WTC11 (cell line): ENCODE results near the gene ITPR2. TPM values are rescaled to one million over a fixed set of nuclear protein-coding genes. Genes with fewer than 3 reads are reported as not detected.

Experiments
- ATAC-seq: fragments of 200-7000 bp; cut with Tn5 transposase; 2 replicates; pipeline ENCODE4 v1.10.0; 2021; ENCODE audit warnings: mild to moderate bottlenecking, moderate library complexity
- CTCF ChIA-PET: fragments of 300-600 bp; sonication (Branson Sonifier 250); formaldehyde crosslinking; loops from one replicate; lab custom pipeline; 2021; ENCODE audit warnings: antibody characterized with exemption; lab: Charles Lee
- POLR2A ChIA-PET: fragments of 350-600 bp; sonication (Branson Sonifier 250); formaldehyde crosslinking; loops from one replicate; lab custom pipeline; 2021; ENCODE audit warnings: antibody characterized with exemption; lab: Charles Lee
- DNase-seq: peaks from one replicate; pipeline ENCODE4 v3.0.0; 2021; ENCODE audit warnings: low spot score
- H3K27ac Mint-ChIP-seq: 2 replicates; pipeline ENCODE4 v1.8.0; 2021; ENCODE audit warnings: mixed read lengths
- H3K27me3 Mint-ChIP-seq: 2 replicates; pipeline ENCODE4 v1.8.0; 2021; ENCODE audit warnings: low read depth, mild to moderate bottlenecking, moderate library complexity, mixed read lengths
- H3K36me3 Mint-ChIP-seq: 2 replicates; pipeline ENCODE4 v1.8.0; 2021; ENCODE audit warnings: mixed read lengths
- H3K4me1 Mint-ChIP-seq: 2 replicates; pipeline ENCODE4 v1.8.0; 2022; ENCODE audit warnings: mixed read lengths
- H3K4me3 Mint-ChIP-seq: 2 replicates; pipeline ENCODE4 v1.8.0; 2021; ENCODE audit warnings: mild to moderate bottlenecking, moderate library complexity, mixed read lengths
- H3K9me3 Mint-ChIP-seq: 2 replicates; pipeline ENCODE4 v1.8.0; 2021; ENCODE audit warnings: mixed read lengths
- CBFB ChIP-seq: sonication (generic); formaldehyde crosslinking; IDR thresholded peaks from 2 replicates; pipeline ENCODE4 v1.8.1; 2022; ENCODE audit warnings: mild to moderate bottlenecking, low read depth, missing genetic modification reagents
- CREM ChIP-seq: sonication (generic); formaldehyde crosslinking; IDR thresholded peaks from 2 replicates; pipeline ENCODE4 v1.8.1; 2022; ENCODE audit warnings: mild to moderate bottlenecking, missing genetic modification reagents, moderate library complexity
- ELF4 ChIP-seq: sonication (generic); formaldehyde crosslinking; IDR thresholded peaks from 2 replicates; pipeline ENCODE4 v1.8.1; 2022; ENCODE audit warnings: low read depth, mild to moderate bottlenecking, moderate library complexity, missing genetic modification reagents
- EMX1 ChIP-seq: fragments of 250-450 bp; sonication (Bioruptor Pico); IDR thresholded peaks from 2 replicates; pipeline ENCODE4 v1.8.0; 2021; ENCODE audit warnings: mild to moderate bottlenecking
- GABPB1 ChIP-seq: sonication (generic); formaldehyde crosslinking; IDR thresholded peaks from 2 replicates; pipeline ENCODE4 v1.8.1; 2023; ENCODE audit warnings: mild to moderate bottlenecking, missing genetic modification reagents
- JUN ChIP-seq: sonication (generic); formaldehyde crosslinking; IDR thresholded peaks from 2 replicates; pipeline ENCODE4 v1.8.0; 2023; ENCODE audit warnings: mild to moderate bottlenecking, missing genetic modification reagents
- KAT7 ChIP-seq: sonication (generic); formaldehyde crosslinking; IDR thresholded peaks from 2 replicates; pipeline ENCODE4 v1.8.1; 2023; ENCODE audit warnings: missing genetic modification reagents, mild to moderate bottlenecking, borderline replicate concordance
- NR1H2 ChIP-seq: sonication (generic); formaldehyde crosslinking; IDR thresholded peaks from 2 replicates; pipeline ENCODE4 v1.9.0; 2021; ENCODE audit warnings: mild to moderate bottlenecking, moderate library complexity, missing genetic modification reagents
- NR2C2 ChIP-seq: sonication (generic); formaldehyde crosslinking; IDR thresholded peaks from 2 replicates; pipeline ENCODE4 v1.8.0; 2022; ENCODE audit warnings: mild to moderate bottlenecking, missing genetic modification reagents
- PRDM15 ChIP-seq: sonication (generic); formaldehyde crosslinking; IDR thresholded peaks from 2 replicates; pipeline ENCODE4 v1.8.0; 2022; ENCODE audit warnings: missing genetic modification reagents
- SMAD4 ChIP-seq: sonication (generic); formaldehyde crosslinking; IDR thresholded peaks from 2 replicates; pipeline ENCODE4 v1.8.0; 2022; ENCODE audit warnings: mild to moderate bottlenecking, missing genetic modification reagents
- TCF7 ChIP-seq: sonication (generic); formaldehyde crosslinking; IDR thresholded peaks from 2 replicates; pipeline ENCODE4 v1.8.0; 2022; ENCODE audit warnings: mild to moderate bottlenecking, low read depth, missing genetic modification reagents, moderate library complexity
- TEAD4 ChIP-seq: sonication (generic); formaldehyde crosslinking; IDR thresholded peaks from 2 replicates; pipeline ENCODE4 v1.8.0; 2022; ENCODE audit warnings: mild to moderate bottlenecking, missing genetic modification reagents
- TP53 ChIP-seq: sonication (generic); formaldehyde crosslinking; IDR thresholded peaks from 2 replicates; pipeline ENCODE4 v1.8.1; 2023; ENCODE audit warnings: mild to moderate bottlenecking, missing genetic modification reagents
- ZNF219 ChIP-seq: sonication (generic); formaldehyde crosslinking; IDR thresholded peaks from 2 replicates; pipeline ENCODE4 v1.8.0; 2023; ENCODE audit warnings: missing genetic modification reagents, mild to moderate bottlenecking, borderline replicate concordance
- ZNF671 ChIP-seq: fragments of 250-450 bp; sonication (Bioruptor Pico); IDR thresholded peaks from 2 replicates; pipeline ENCODE4 v1.8.0; 2021; ENCODE audit warnings: mild to moderate bottlenecking
- total RNA-seq: library from RNA; stranded (reverse); gene quantifications from 3 replicates; pipeline ENCODE4 v1.2.3, GENCODE V29; 2021
- TF ChIP-seq, protein P1 (sequence below): sonication (generic); formaldehyde crosslinking; IDR thresholded peaks from 2 replicates; pipeline ENCODE4 v1.8.1; 2023; ENCODE audit warnings: mild to moderate bottlenecking, missing genetic modification reagents, moderate library complexity
- TF ChIP-seq, protein P2 (sequence below): sonication (generic); formaldehyde crosslinking; IDR thresholded peaks from 2 replicates; pipeline ENCODE4 v1.8.0; 2023; ENCODE audit warnings: missing genetic modification reagents
- TF ChIP-seq, protein P3 (sequence below): sonication (generic); formaldehyde crosslinking; IDR thresholded peaks from 2 replicates; pipeline ENCODE4 v1.8.1; 2022; ENCODE audit warnings: mild to moderate bottlenecking, moderate library complexity, missing genetic modification reagents

ITPR2 gene
- total RNA-seq, 1 experiment from 2014 or later: 50.7 TPM

DNA sequence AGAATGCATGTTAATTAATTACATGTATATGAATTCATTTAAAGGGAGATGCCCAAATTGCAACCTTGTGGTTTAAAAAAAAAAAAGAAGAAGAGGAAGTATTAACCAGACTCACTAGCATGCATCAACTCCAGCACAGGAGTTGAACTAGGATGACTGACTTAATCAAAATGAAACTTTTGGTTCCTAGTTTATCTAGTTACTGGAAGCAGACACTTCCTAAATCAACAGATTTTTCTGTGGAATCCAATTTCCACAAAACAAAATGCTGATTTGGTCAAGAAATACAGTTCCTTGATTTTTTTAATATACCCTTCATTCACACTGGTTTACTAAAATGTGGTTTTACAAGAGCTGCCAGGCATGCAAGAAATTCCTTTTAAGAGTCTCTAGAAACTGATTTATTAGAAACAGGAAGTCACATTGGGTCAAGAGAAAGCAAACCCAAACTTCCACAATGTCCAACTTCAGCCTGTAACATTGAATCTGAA is 41.6 kb downstream of the ITPR2 start (continued):
- TF ChIP-seq NR2C2: no peak
- TF ChIP-seq, all 79 proteins: peak for 0

DNA sequence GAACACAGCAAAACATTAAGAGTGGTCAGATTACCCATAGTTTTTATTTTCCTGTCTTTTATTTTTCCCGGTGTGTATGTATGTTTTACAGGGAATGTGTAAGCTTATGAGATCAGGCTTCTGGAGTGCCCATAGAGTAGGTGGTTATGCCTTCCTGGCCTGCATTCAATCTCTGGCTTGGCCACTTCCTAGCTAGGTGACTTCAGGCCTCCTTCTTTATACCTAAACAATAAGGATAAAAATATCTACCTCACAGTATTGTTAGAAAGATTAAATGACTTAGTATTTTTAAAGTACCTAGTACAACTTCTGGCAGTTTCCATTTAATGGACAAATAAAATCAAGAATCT is 42.4 kb downstream of the ITPR2 start:
- Mint-ChIP-seq H3K27me3 (no peaks in the 10 kb centered on the region), H3K36me3 (peaks cover 25% of the 10 kb centered on the region), H3K4me1 (peaks cover 6% of the 10 kb centered on the region; the same call in 1 of the 2 replicates), H3K4me3 (no peak overlapping the region), H3K9me3 (peaks cover 5% of the 10 kb centered on the region; the same call in 1 of the 2 replicates), H3K27ac (no peak overlapping the region)
- POLR2A ChIA-PET: no interaction called here
- DNase-seq (no peak), ATAC-seq (no peak)
- no peak for TF ChIP-seq KAT7
- TF ChIP-seq CBFB (CRISPR knock-in tag): no peak
- no peak for TF ChIP-seq ZNF219 (CRISPR knock-in tag)
- TF ChIP-seq ELF4 (CRISPR knock-in tag): no peak
- no peak for TF ChIP-seq CREM (CRISPR knock-in tag)
- TF ChIP-seq JUN (CRISPR knock-in tag): no peak
- CTCF ChIA-PET: no interaction called here

DNA sequence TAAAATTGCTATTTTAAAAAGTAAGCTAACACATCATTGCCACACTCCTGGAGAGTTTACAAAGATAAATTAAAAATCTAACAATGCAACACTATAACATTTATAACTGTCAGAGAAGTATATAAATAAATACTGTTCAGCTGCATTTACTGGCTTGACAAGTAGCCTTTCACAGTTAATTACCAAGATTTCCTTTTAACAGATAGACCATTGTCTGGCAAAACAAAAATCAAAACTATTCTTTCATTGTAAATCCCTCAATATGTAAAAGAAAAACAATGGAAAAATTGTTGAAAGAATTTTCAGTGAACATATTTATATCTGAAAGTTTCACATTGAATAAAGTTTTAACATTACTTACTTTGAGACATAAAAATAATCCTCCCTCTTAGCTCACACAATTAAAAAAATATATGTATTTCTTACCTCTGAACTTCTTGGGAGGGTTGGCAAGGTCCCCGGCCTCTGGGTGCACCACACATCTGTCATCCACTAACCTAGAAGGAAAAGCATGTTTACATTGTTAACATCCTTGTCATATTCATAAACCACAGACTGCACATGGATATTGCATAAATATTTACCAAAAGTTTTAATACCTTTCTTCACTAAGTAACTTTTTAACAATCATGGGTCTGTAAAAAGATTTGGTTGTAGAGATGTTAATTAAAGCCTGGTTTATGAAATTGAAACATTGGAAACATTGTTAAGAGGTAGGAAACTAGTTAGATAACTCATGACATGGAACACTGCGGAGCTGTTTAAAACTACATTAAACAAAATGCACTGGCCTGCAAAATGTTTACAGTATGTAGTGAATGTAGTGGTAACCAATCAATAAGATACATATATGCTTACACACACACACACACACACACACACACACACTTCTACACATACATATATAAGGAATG is 43.0 kb downstream of the ITPR2 start:
- H3K27ac Mint-ChIP-seq: no peak overlapping the region
- POLR2A ChIA-PET: no interaction called here
- no peak for DNase-seq
- peaks cover 5% of the 10 kb centered on the region; the same call in 1 of the 2 replicates for H3K9me3 Mint-ChIP-seq
- H3K27me3 Mint-ChIP-seq: no peaks in the 10 kb centered on the region
- TF ChIP-seq ZNF671 (no peak), NR1H2 (CRISPR knock-in tag) (no peak), ELF4 (CRISPR knock-in tag) (no peak), TP53 (CRISPR knock-in tag) (no peak), TCF7 (no peak), EMX1 (CRISPR knock-in tag) (no peak), TEAD4 (CRISPR knock-in tag) (no peak), SMAD4 (no peak), PRDM15 (no peak), GABPB1 (no peak)
- TF ChIP-seq, protein P1, sequence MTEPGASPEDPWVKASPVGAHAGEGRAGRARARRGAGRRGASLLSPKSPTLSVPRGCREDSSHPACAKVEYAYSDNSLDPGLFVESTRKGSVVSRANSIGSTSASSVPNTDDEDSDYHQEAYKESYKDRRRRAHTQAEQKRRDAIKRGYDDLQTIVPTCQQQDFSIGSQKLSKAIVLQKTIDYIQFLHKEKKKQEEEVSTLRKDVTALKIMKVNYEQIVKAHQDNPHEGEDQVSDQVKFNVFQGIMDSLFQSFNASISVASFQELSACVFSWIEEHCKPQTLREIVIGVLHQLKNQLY (CRISPR knock-in tag): no peak
- TF ChIP-seq, protein P2, sequence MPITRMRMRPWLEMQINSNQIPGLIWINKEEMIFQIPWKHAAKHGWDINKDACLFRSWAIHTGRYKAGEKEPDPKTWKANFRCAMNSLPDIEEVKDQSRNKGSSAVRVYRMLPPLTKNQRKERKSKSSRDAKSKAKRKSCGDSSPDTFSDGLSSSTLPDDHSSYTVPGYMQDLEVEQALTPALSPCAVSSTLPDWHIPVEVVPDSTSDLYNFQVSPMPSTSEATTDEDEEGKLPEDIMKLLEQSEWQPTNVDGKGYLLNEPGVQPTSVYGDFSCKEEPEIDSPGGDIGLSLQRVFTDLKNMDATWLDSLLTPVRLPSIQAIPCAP (CRISPR knock-in tag): no peak
- TF ChIP-seq, protein P3, sequence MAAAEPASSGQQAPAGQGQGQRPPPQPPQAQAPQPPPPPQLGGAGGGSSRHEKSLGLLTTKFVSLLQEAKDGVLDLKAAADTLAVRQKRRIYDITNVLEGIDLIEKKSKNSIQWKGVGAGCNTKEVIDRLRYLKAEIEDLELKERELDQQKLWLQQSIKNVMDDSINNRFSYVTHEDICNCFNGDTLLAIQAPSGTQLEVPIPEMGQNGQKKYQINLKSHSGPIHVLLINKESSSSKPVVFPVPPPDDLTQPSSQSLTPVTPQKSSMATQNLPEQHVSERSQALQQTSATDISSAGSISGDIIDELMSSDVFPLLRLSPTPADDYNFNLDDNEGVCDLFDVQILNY (CRISPR knock-in tag): no peak
- ATAC-seq: no peak
- peaks cover 6% of the 10 kb centered on the region; the same call in 1 of the 2 replicates for H3K4me1 Mint-ChIP-seq
- H3K4me3 Mint-ChIP-seq: no peak overlapping the region
- H3K36me3 Mint-ChIP-seq: peaks cover 25% of the 10 kb centered on the region
- CTCF ChIA-PET: no interaction called here
